Camera-type eye (tissue), 1 donor: ENCODE results near the gene SEC14L1. TPM values are rescaled to one million over a fixed set of nuclear protein-coding genes. Genes with fewer than 3 reads are reported as not detected.

Experiments used
- total RNA-seq: library from RNA; depleted of rRNA; stranded (reverse); fragments of >200 nt; gene quantifications from one replicate; pipeline ENCODE4 v1.2.3, GENCODE V29; 2014

Gene SEC14L1
- 83.6 TPM for total RNA-seq

GRCh38 chr17:77140878-77141767 lies at the start of gene SEC14L1:
SEC14L1 (plus strand) TSS chr17:77140969; CDS start chr17:77143597, 2,628 bp downstream.

